ENCODE data around the gene IMPG1.

The IMPG1 gene

DNA sequence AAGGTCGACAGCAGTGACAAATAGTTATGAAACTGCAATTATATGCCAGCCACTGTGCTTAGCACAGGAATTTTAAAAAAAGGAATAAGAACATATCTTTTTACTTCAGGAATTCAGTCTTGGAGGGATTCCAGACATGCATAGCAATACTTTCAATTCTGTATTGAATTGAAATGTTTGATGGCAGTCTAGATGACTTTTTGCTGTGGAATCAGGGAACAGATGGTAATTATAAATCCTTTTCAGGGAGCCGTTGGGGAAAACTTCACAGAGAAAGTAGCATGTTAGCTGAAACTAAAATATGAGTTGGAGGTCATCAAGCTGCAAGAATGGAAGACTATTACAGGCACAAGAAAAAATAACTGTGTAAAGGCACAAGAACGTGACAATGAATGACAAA, 74.8 kb downstream of the IMPG1 start:
- no peak overlapping the region for H3K4me3 ChIP-seq (ENCODE audit: control insufficient read depth, low read depth, low read length)
- TF ChIP-seq, protein P1, sequence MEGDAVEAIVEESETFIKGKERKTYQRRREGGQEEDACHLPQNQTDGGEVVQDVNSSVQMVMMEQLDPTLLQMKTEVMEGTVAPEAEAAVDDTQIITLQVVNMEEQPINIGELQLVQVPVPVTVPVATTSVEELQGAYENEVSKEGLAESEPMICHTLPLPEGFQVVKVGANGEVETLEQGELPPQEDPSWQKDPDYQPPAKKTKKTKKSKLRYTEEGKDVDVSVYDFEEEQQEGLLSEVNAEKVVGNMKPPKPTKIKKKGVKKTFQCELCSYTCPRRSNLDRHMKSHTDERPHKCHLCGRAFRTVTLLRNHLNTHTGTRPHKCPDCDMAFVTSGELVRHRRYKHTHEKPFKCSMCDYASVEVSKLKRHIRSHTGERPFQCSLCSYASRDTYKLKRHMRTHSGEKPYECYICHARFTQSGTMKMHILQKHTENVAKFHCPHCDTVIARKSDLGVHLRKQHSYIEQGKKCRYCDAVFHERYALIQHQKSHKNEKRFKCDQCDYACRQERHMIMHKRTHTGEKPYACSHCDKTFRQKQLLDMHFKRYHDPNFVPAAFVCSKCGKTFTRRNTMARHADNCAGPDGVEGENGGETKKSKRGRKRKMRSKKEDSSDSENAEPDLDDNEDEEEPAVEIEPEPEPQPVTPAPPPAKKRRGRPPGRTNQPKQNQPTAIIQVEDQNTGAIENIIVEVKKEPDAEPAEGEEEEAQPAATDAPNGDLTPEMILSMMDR (conservative IDR thresholded peaks at IDR 0.05; ENCODE audit: control insufficient read depth, insufficient read depth, low read depth, low read length) = no peak
- no peak for DNase-seq (ENCODE audit: low read depth)

DNA sequence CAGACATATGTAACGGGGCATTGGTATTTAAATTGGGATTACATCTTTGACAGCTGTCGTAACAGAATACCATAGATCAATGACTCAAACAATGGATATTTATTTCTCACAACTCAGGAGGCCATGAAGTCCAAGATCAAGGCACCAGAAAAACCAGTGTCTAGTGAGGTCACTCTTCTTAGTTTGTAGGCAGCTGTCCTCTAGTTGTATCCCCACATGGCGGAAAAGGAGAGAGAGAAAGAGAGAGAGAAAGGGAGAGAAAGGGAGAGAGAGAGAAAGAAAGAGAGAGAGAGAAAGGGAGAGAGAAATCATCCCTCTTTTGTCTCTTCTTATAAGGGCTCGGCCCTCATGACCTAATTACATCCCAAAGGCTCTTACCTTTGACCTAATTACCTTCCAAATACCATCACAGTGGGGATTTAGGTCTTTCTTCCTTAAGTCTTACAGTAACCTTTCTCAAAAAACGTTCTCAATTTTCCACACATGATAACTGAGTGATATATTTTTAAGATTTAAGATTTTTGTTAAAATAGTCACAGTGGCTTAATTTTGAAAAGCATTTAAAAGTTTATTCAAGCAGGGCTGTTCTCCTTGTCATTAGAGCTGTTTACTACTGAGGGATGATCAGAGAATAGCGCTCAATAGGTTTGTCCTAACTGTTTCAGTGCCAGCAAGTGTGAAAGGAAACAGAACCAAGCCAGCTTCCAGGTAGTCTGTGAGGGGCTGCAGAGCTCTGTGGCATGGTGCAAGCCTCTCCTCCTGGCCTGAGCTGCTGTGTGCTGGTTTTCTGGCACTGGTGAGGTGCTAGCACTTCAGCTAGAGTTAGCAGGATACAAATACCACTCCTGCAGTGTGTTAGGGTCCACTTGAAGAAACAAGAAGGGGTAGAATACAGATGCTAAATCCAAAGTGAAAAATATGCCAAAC, 79.0 kb downstream of the IMPG1 start:
- no peak overlapping the region for H3K4me3 ChIP-seq (ENCODE audit: control insufficient read depth, low read depth, low read length)
- TF ChIP-seq, protein P1 (conservative IDR thresholded peaks at IDR 0.05; ENCODE audit: control insufficient read depth, insufficient read depth, low read depth, low read length) = no peak
- no peak for DNase-seq (ENCODE audit: low read depth)

DNA sequence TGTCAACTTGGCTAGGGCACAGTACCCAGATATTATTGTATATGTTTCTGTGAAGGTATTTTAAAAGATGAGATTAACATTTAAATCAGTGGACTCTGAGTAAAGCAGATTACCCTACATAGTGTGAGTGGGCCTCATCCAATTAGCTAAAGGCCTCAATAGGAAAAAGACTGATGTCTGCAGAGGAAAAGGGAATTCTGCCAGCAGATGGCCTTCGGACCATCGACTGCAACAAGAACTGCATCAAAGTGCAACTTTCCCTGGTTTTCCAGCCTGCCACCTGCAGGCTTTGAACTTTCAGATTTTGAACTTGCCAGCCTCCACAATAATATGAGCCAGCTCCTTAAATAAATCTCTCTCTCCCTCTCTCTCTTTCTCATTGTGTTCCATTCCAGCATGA, 80.5 kb downstream of the IMPG1 start:
- no peak overlapping the region for H3K4me3 ChIP-seq (ENCODE audit: control insufficient read depth, low read depth, low read length)
- no peak for DNase-seq (ENCODE audit: low read depth)
- TF ChIP-seq, protein P1 (conservative IDR thresholded peaks at IDR 0.05; ENCODE audit: control insufficient read depth, insufficient read depth, low read depth, low read length) = no peak

DNA sequence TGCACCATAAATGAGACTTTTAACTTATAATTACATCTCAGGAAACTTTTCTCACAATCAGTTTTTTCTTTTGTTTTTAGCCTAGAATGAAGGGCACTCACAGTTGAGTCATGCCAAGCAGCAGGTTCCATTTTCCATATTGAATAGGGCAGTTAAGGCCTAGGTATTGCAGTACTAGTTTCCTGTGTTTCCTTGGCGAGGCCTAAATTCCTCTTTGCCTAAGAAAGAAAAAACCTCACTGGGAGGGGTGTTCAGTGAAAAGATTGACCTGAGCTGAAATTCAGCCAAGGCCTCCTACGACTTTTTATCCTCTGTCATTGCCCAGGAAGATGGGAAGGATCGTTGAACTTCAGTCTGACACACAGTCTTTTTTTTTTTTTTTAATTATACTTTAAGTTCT, 85.5 kb downstream of the IMPG1 start:
- no peak overlapping the region for H3K4me3 ChIP-seq (ENCODE audit: control insufficient read depth, low read depth, low read length)
- TF ChIP-seq, protein P1 (conservative IDR thresholded peaks at IDR 0.05; ENCODE audit: control insufficient read depth, insufficient read depth, low read depth, low read length) = no peak
- DNase-seq (ENCODE audit: low read depth) = no peak

DNA sequence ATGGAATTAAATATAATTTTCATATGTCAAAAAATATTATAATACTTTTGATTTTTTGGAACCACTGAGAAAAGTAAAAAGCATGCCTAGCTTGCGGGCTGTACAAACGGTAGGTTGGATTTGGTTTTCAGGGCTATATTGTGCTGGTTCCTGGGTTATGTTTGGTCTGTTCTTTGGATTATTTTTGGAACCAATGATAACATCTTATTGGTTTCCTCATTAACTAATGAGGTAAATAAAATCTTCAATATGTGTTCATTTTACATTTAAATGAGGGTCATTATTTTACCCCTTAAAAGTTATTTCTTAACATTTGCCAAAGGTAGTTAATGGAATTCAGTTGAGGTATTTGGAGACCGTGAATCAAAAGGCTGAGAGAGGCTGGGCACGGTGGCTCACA, 96.6 kb downstream of the IMPG1 start:
- DNase-seq (ENCODE audit: low read depth) = no peak
- H3K4me3 ChIP-seq (ENCODE audit: control insufficient read depth, low read depth, low read length) = no peak overlapping the region
- TF ChIP-seq, protein P1 (conservative IDR thresholded peaks at IDR 0.05; ENCODE audit: control insufficient read depth, insufficient read depth, low read depth, low read length) = no peak

DNA sequence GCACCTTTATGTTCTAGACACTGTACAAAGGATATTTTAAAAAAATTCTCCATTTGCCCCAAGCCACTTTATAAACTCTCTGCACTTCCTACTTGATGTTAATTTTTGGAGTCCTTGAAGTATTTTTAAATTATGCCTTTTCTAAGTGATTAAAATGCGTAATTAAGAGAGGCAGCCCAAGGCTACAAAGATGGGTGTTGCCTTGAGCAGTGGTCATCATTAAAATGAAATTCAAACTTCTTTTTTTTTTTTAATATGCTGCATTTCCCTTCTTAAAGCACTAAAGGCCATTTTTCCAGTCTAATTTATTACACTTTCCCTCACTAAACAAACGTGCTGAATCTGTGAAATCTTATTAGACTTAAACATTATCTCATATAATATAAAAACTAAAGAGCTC, 102.4 kb downstream of the IMPG1 start:
- TF ChIP-seq, protein P1 (conservative IDR thresholded peaks at IDR 0.05; ENCODE audit: control insufficient read depth, insufficient read depth, low read depth, low read length) = no peak
- no peak overlapping the region for H3K4me3 ChIP-seq (ENCODE audit: control insufficient read depth, low read depth, low read length)
- DNase-seq (ENCODE audit: low read depth) = no peak

Measured in fibroblast of mammary gland (primary cell).